ENCODE data around the gene HNF1A. TPM values are rescaled to one million over a fixed set of nuclear protein-coding genes. Genes with fewer than 3 reads are reported as not detected.

The HNF1A gene
- total and polyA plus RNA-seq, 2 of the 13 experiments (the other 11 are each of a cell fraction or from before 2014, with no cell fraction given): 13.4 to 34.7 TPM

DNA sequence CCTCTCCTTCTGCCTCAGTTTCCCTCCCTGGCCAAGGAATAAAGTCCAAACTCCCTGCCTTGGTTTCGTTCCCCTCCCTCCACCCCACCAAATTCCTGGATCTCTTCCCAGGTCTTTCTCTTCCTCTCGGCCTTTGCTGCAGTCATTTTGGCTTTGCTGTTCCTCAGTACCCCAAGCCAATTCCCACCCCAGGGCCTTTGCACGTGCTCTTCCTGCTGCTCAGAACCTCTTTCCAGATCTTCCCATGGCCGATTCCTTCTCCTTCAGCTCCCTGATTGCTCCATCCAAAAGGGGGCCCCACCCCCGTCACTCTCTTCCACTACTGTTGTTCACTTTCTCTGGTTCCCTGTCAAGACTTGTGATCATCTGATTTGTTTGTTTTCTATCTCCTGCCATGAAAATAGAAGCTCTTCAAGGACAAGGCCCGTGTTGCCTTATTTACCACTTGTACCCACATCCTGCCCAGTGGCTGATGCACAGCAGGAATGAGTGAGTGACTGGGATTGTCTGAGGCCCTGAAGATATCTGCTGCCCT lies 3.1 kb downstream of the HNF1A start (continued):
- TF ChIP-seq MED13 (CRISPR knock-in tag; IDR thresholded peaks at IDR 0.05): no peak
- no peak for TF ChIP-seq CCDC6 (CRISPR knock-in tag; IDR thresholded peaks at IDR 0.05)
- no peak for TF ChIP-seq ZFYVE20 (CRISPR knock-in tag; IDR thresholded peaks at IDR 0.05; ENCODE audit: borderline replicate concordance, low read depth)
- no peak for TF ChIP-seq RORA (CRISPR knock-in tag; IDR thresholded peaks at IDR 0.05)
- TF ChIP-seq, protein P1, sequence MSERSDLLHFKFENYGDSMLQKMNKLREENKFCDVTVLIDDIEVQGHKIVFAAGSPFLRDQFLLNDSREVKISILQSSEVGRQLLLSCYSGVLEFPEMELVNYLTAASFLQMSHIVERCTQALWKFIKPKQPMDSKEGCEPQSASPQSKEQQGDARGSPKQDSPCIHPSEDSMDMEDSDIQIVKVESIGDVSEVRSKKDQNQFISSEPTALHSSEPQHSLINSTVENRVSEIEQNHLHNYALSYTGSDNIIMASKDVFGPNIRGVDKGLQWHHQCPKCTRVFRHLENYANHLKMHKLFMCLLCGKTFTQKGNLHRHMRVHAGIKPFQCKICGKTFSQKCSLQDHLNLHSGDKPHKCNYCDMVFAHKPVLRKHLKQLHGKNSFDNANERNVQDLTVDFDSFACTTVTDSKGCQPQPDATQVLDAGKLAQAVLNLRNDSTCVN (CRISPR knock-in tag; IDR thresholded peaks at IDR 0.05; ENCODE audit: borderline replicate concordance): no peak
- no peak for TF ChIP-seq HCFC1 (IDR thresholded peaks at IDR 0.05; ENCODE audit: low read depth, low read length)
- no peak for TF ChIP-seq ZNF24 (IDR thresholded peaks at IDR 0.05)
- no peak for TF ChIP-seq ZNF530 (CRISPR knock-in tag; IDR thresholded peaks at IDR 0.05; ENCODE audit: low read depth)
- TF ChIP-seq PRPF4 (IDR thresholded peaks at IDR 0.05; ENCODE audit: low read depth, low read length, poor library complexity, severe bottlenecking): no peak
- TF ChIP-seq CENPT (CRISPR knock-in tag; IDR thresholded peaks at IDR 0.05; ENCODE audit: low read depth): no peak
- TF ChIP-seq CBFB (CRISPR knock-in tag; IDR thresholded peaks at IDR 0.05): 0 out of 2 replicates have a peak, but pooled peaks have one; percentile 19
- TF ChIP-seq PHF8 (CRISPR knock-in tag; IDR thresholded peaks at IDR 0.05): peak; percentile 17; the same call in 1 of the 2 replicates
- TF ChIP-seq PRMT3 (CRISPR knock-in tag; IDR thresholded peaks at IDR 0.05; ENCODE audit: borderline replicate concordance, low read depth): no peak
- TF ChIP-seq MEIS2 (CRISPR knock-in tag; IDR thresholded peaks at IDR 0.05): no peak; the same call in 1 of the 2 replicates
- TF ChIP-seq, protein P2, sequence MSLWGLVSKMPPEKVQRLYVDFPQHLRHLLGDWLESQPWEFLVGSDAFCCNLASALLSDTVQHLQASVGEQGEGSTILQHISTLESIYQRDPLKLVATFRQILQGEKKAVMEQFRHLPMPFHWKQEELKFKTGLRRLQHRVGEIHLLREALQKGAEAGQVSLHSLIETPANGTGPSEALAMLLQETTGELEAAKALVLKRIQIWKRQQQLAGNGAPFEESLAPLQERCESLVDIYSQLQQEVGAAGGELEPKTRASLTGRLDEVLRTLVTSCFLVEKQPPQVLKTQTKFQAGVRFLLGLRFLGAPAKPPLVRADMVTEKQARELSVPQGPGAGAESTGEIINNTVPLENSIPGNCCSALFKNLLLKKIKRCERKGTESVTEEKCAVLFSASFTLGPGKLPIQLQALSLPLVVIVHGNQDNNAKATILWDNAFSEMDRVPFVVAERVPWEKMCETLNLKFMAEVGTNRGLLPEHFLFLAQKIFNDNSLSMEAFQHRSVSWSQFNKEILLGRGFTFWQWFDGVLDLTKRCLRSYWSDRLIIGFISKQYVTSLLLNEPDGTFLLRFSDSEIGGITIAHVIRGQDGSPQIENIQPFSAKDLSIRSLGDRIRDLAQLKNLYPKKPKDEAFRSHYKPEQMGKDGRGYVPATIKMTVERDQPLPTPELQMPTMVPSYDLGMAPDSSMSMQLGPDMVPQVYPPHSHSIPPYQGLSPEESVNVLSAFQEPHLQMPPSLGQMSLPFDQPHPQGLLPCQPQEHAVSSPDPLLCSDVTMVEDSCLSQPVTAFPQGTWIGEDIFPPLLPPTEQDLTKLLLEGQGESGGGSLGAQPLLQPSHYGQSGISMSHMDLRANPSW (CRISPR knock-in tag; IDR thresholded peaks at IDR 0.05; ENCODE audit: borderline replicate concordance): no peak
- no peak for TF ChIP-seq WIZ (CRISPR knock-in tag; IDR thresholded peaks at IDR 0.05)
- TF ChIP-seq AGO1 (IDR thresholded peaks at IDR 0.05; ENCODE audit: low read depth, low read length, poor library complexity, severe bottlenecking): no peak
- no peak for TF ChIP-seq KLF13 (CRISPR knock-in tag; IDR thresholded peaks at IDR 0.05)
- no peak for TF ChIP-seq ZNF607 (CRISPR knock-in tag; IDR thresholded peaks at IDR 0.05; ENCODE audit: borderline replicate concordance)
- no peak for TF ChIP-seq ZNF75D (CRISPR knock-in tag; IDR thresholded peaks at IDR 0.05; ENCODE audit: borderline replicate concordance)
- no peak for TF ChIP-seq PAF1 (CRISPR knock-in tag; IDR thresholded peaks at IDR 0.05)
- TF ChIP-seq, protein P3, sequence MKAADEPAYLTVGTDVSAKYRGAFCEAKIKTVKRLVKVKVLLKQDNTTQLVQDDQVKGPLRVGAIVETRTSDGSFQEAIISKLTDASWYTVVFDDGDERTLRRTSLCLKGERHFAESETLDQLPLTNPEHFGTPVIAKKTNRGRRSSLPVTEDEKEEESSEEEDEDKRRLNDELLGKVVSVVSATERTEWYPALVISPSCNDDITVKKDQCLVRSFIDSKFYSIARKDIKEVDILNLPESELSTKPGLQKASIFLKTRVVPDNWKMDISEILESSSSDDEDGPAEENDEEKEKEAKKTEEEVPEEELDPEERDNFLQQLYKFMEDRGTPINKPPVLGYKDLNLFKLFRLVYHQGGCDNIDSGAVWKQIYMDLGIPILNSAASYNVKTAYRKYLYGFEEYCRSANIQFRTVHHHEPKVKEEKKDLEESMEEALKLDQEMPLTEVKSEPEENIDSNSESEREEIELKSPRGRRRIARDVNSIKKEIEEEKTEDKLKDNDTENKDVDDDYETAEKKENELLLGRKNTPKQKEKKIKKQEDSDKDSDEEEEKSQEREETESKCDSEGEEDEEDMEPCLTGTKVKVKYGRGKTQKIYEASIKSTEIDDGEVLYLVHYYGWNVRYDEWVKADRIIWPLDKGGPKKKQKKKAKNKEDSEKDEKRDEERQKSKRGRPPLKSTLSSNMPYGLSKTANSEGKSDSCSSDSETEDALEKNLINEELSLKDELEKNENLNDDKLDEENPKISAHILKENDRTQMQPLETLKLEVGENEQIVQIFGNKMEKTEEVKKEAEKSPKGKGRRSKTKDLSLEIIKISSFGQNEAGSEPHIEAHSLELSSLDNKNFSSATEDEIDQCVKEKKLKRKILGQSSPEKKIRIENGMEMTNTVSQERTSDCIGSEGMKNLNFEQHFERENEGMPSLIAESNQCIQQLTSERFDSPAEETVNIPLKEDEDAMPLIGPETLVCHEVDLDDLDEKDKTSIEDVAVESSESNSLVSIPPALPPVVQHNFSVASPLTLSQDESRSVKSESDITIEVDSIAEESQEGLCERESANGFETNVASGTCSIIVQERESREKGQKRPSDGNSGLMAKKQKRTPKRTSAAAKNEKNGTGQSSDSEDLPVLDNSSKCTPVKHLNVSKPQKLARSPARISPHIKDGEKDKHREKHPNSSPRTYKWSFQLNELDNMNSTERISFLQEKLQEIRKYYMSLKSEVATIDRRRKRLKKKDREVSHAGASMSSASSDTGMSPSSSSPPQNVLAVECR (CRISPR knock-in tag; IDR thresholded peaks at IDR 0.05; ENCODE audit: borderline replicate concordance): no peak
- no peak for TF ChIP-seq MAFK (conservative IDR thresholded peaks at IDR 0.05 in 1 of 2, IDR thresholded peaks at IDR 0.05 in 1 of 2; ENCODE audit: low read length in 2 of 2)

All from HepG2 (cell line).